Measurements from ENCODE around the gene GTF2H2.
"Not testable (repeated sequence)": the region's sequence is repeated elsewhere in the genome, so short reads cannot be mapped to it uniquely, and the experiment has no call there.

Gene GTF2H2

DNA sequence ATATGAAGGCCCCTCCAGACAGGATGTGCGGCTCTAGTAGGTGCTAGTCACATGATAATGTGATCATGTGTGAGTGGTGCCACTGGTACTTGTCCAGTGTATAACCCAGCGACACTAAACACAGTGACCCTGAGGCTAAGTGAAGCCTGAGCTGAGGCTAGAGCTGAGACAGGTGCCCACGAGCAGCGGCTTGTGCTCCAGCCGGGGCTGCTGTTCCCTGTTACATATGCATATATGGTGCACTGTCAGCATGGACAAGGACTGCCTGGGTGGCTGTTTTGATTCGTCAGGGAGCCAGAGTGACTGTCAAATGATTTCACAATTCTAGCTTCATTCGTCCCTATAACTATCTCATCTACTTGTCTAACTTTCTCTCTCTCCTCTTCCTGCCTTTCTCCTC is 60.5 kb downstream of the GTF2H2 start:
- not testable (repeated sequence) for H3K4me3 ChIP-seq (ENCODE audit: low read length); H3K27me3 ChIP-seq (ENCODE audit: insufficient read depth, low read length); H3K9ac ChIP-seq (ENCODE audit: low read depth, low read length); H3K9me3 ChIP-seq (ENCODE audit: insufficient read depth, low read depth, low read length); H3K36me3 ChIP-seq (ENCODE audit: insufficient read depth, low read length); H3K27ac ChIP-seq (ENCODE audit: low read depth, low read length); H3K4me1 ChIP-seq (ENCODE audit: insufficient read depth, low read length)
- WGBS = 76% methylated on average over 2 of the region's 7 CpGs

Data from HUES64 (cell line).